HFFc6 (cell line): ENCODE measurements around the gene DOP1B. TPM values are rescaled to one million over a fixed set of nuclear protein-coding genes. Genes with fewer than 3 reads are reported as not detected.
"Not testable (repeated sequence)": the region's sequence is repeated elsewhere in the genome, so short reads cannot be mapped to it uniquely, and the experiment has no call there.

Experiments
- DNase-seq: peaks from one replicate; pipeline ENCODE4 v3.0.0-alpha.2; 2018
- H3K27ac Mint-ChIP-seq: 2 replicates; pipeline ENCODE4 v1.8.0; 2020; ENCODE audit warnings: mild to moderate bottlenecking, mixed read lengths
- H3K27me3 Mint-ChIP-seq: 2 replicates; pipeline ENCODE4 v1.8.0; 2021; ENCODE audit warnings: mild to moderate bottlenecking, moderate library complexity, mixed read lengths; ENCODE audit not compliant: insufficient read depth
- H3K36me3 Mint-ChIP-seq: 2 replicates; pipeline ENCODE4 v1.8.0; 2021; ENCODE audit warnings: low read depth, mixed read lengths
- H3K4me1 Mint-ChIP-seq: 2 replicates; pipeline ENCODE4 v1.8.0; 2020; ENCODE audit warnings: low read depth, mixed read lengths
- H3K4me3 Mint-ChIP-seq: 2 replicates; pipeline ENCODE4 v1.8.0; 2020; ENCODE audit warnings: mild to moderate bottlenecking, moderate library complexity, mixed read lengths
- H3K9me3 Mint-ChIP-seq: 2 replicates; pipeline ENCODE4 v1.8.0; 2020; ENCODE audit warnings: mild to moderate bottlenecking, mixed read lengths
- CTCF ChIP-seq: fragments of 200-600 bp; sonication (generic); IDR thresholded peaks from 2 replicates; pipeline ENCODE4 v1.5.0; 2021; ENCODE audit warnings: antibody characterized with exemption, mild to moderate bottlenecking
- total RNA-seq, 6 experiments: library from RNA; stranded (reverse); fragmentation: NEBNext Ultra II Directional; extraction: Animal tissue kit (Norgen Biotek cat#: 25700); gene quantifications; 2 replicates in 1 of 6; 3 replicates in 5 of 6; pipeline ENCODE4 v1.2.3, GENCODE V29; 2021

Gene DOP1B
- total RNA-seq, 6 experiments from 2014 or later: 13.2 to 19.4 (median 15.3) TPM

- no peak for DNase-seq
- TF ChIP-seq CTCF: no peak
- Mint-ChIP-seq H3K36me3 (no peaks in the 10 kb centered on the region; the same call in 1 of the 2 replicates), H3K4me3 (no peak overlapping the region), H3K9me3 (no peaks in the 10 kb centered on the region), H3K27ac (no peak overlapping the region), H3K27me3 (peaks cover 5% of the 10 kb centered on the region; the same call in 1 of the 2 replicates), H3K4me1 (peaks cover 47% of the 10 kb centered on the region)
Measured at GRCh38 chr21:36132696-36133095, 23.9 kb upstream of the DOP1B start.

- no peaks in the 10 kb centered on the region; the same call in 1 of the 2 replicates for H3K36me3 Mint-ChIP-seq
- no peaks in the 10 kb centered on the region for H3K9me3 Mint-ChIP-seq
- TF ChIP-seq CTCF: no peak
- H3K27me3 Mint-ChIP-seq: no peaks in the 10 kb centered on the region
- H3K4me3 Mint-ChIP-seq: peak within 1 kb of the TSS; percentile 94
- H3K27ac Mint-ChIP-seq: peak within 1 kb of the TSS; percentile 90
- DNase-seq: peak; percentile 54
- peaks cover 43% of the 10 kb centered on the region for H3K4me1 Mint-ChIP-seq
Measured at GRCh38 chr21:36134803-36135390, 21.7 kb upstream of the DOP1B start, which contains the start of gene CBR3. Gene CBR3 (plus strand): TSS chr21:36135079. CDS start chr21:36135193, 114 bp downstream.

- no peaks in the 10 kb centered on the region for H3K27me3 Mint-ChIP-seq
- peak overlapping the region; percentile 94 for H3K4me3 Mint-ChIP-seq
- H3K36me3 Mint-ChIP-seq: no peaks in the 10 kb centered on the region; the same call in 1 of the 2 replicates
- no peak for TF ChIP-seq CTCF
- H3K9me3 Mint-ChIP-seq: no peaks in the 10 kb centered on the region
- peaks cover 40% of the 10 kb centered on the region for H3K4me1 Mint-ChIP-seq
- peak overlapping the region; percentile 90 for H3K27ac Mint-ChIP-seq
- DNase-seq: peak; percentile 86
Measured at GRCh38 chr21:36135391-36136102, 21.1 kb upstream of the DOP1B start.

- H3K27me3 Mint-ChIP-seq, H3K36me3 Mint-ChIP-seq, H3K27ac Mint-ChIP-seq, H3K9me3 Mint-ChIP-seq, H3K4me3 Mint-ChIP-seq, DNase-seq: not testable (repeated sequence)
- H3K4me1 Mint-ChIP-seq: peaks cover 27% of the 10 kb centered on the region
Measured at GRCh38 chr21:36139791-36140190, 16.8 kb upstream of the DOP1B start.

- Mint-ChIP-seq H3K27me3 (no peaks in the 10 kb centered on the region), H3K4me1 (peaks cover 20% of the 10 kb centered on the region), H3K9me3 (no peaks in the 10 kb centered on the region), H3K4me3 (no peak overlapping the region), H3K27ac (peak overlapping the region; percentile 37; the same call in 1 of the 2 replicates), H3K36me3 (peaks cover 9% of the 10 kb centered on the region; the same call in 1 of the 2 replicates)
- peak; percentile 98 for TF ChIP-seq CTCF
- DNase-seq: peak; percentile 78
Measured at GRCh38 chr21:36141513-36141925, 15.1 kb upstream of the DOP1B start.

- H3K27ac Mint-ChIP-seq, H3K9me3 Mint-ChIP-seq, H3K36me3 Mint-ChIP-seq, H3K4me3 Mint-ChIP-seq, H3K4me1 Mint-ChIP-seq, H3K27me3 Mint-ChIP-seq, DNase-seq: not testable (repeated sequence)
Measured at GRCh38 chr21:36144233-36144632, 12.4 kb upstream of the DOP1B start.
